Measurements from ENCODE around the gene SLC51B. TPM values are rescaled to one million over a fixed set of nuclear protein-coding genes. Genes with fewer than 3 reads are reported as not detected.

Gene SLC51B
- total RNA-seq, 2 experiments from 2014 or later: not detected

DNA sequence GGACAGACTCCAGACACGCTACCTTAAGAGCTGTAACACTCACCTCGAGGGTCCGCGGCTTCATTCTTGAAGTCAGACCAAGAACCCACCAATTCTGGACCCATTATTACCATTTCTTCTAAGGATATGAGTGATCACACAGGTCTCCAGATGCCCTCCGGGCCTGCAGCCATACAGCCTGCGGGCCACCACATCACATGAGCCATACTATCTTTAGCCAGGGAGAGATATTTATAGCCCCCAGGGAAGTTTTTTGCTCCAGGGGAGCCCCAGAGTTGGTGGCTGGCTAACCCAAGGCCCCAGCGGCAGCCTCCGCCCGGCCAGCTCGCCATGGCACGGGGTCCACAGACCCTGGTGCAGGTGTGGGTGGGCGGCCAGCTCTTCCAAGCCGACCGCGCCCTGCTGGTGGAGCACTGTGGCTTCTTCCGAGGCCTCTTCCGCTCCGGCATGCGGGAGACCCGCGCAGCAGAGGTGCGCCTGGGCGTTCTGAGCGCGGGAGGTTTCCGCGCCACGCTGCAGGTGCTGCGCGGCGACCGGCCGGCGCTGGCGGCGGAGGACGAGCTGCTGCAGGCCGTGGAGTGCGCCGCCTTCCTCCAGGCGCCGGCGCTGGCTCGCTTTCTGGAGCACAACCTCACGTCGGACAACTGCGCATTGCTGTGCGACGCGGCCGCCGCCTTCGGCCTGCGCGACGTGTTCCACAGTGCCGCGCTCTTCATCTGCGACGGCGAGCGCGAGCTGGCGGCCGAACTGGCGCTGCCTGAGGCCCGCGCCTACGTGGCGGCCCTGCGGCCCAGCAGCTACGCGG is 31.5 kb downstream of the SLC51B start, which contains the start of gene KBTBD13:
Gene KBTBD13 (plus strand): TSS at position 261 of the 805 bp plus-strand sequence. CDS start 70 bp downstream, at position 331.
- Histone ChIP-seq H3K9me2 (ENCODE audit: insufficient read depth, low read length) (no peaks in the 10 kb centered on the region), H3K36me3 (ENCODE audit: insufficient read depth, low read length) (no peaks in the 10 kb centered on the region), H3K9me3 (ENCODE audit: low read length) (no peaks in the 10 kb centered on the region), H3K4me2 (ENCODE audit: low read length) (no peak within 1 kb of the TSS), H3K79me2 (ENCODE audit: insufficient read depth, low read depth, low read length) (no peaks in the 10 kb centered on the region), H2AFZ (ENCODE audit: low read length) (no peak within 1 kb of the TSS), H4K20me1 (ENCODE audit: insufficient read depth, low read length) (no peaks in the 10 kb centered on the region), H3K4me1 (ENCODE audit: insufficient read depth, low read length, poor library complexity, severe bottlenecking) (peaks cover 5% of the 10 kb centered on the region), H3K4me3 (ENCODE audit: low read depth, low read length, poor library complexity, severe bottlenecking) (no peak within 1 kb of the TSS), H3K27ac (ENCODE audit: low read depth, low read length, poor library complexity, severe bottlenecking) (no peak within 1 kb of the TSS)
- POLR2A ChIA-PET: no interaction called here
- intact Hi-C loops (cut with micrococcal nuclease; ENCODE audit: unreplicated experiment): no loop called here
- TF ChIP-seq, protein P1, sequence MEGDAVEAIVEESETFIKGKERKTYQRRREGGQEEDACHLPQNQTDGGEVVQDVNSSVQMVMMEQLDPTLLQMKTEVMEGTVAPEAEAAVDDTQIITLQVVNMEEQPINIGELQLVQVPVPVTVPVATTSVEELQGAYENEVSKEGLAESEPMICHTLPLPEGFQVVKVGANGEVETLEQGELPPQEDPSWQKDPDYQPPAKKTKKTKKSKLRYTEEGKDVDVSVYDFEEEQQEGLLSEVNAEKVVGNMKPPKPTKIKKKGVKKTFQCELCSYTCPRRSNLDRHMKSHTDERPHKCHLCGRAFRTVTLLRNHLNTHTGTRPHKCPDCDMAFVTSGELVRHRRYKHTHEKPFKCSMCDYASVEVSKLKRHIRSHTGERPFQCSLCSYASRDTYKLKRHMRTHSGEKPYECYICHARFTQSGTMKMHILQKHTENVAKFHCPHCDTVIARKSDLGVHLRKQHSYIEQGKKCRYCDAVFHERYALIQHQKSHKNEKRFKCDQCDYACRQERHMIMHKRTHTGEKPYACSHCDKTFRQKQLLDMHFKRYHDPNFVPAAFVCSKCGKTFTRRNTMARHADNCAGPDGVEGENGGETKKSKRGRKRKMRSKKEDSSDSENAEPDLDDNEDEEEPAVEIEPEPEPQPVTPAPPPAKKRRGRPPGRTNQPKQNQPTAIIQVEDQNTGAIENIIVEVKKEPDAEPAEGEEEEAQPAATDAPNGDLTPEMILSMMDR (conservative IDR thresholded peaks at IDR 0.05; ENCODE audit: low read length): no peak
- TF ChIP-seq EZH2phosphoT487 (IDR thresholded peaks at IDR 0.05; ENCODE audit: borderline replicate concordance, low read depth, low read length): no peak
- CTCF ChIA-PET (ENCODE audit: unreplicated experiment): interaction anchor here (0.6 kb wide), 2 partner anchors 10 to 28 kb away, joined by 3 read pairs; no protein-coding TSS in a partner anchor
- DNase-seq (ENCODE audit: low spot score): no peak
- no TSS peak for BruUV-seq (replicated peaks)

DNA sequence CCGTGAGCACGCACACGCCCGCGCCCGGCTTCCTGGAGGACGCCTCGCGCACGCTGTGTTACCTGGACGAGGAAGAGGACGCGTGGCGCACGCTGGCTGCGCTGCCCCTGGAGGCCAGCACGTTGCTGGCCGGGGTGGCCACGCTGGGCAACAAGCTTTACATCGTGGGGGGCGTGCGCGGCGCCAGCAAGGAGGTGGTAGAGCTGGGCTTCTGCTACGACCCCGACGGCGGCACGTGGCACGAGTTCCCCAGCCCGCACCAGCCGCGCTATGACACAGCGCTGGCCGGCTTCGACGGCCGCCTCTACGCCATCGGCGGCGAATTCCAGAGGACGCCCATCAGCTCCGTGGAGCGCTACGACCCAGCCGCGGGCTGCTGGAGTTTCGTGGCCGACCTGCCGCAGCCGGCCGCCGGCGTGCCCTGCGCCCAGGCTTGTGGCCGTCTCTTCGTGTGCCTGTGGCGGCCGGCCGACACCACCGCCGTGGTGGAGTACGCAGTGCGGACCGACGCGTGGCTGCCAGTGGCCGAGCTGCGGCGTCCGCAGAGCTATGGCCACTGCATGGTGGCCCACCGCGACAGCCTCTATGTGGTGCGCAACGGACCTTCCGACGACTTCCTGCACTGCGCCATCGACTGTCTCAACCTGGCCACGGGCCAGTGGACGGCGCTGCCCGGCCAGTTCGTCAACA is 32.2 kb downstream of the SLC51B start:
- BruUV-seq (replicated peaks): no TSS peak
- no peak for DNase-seq (ENCODE audit: low spot score)
- Histone ChIP-seq H3K4me1 (ENCODE audit: insufficient read depth, low read length, poor library complexity, severe bottlenecking) (no peaks in the 10 kb centered on the region), H3K4me2 (ENCODE audit: low read length) (no peak overlapping the region), H3K79me2 (ENCODE audit: insufficient read depth, low read depth, low read length) (no peaks in the 10 kb centered on the region), H3K4me3 (ENCODE audit: low read depth, low read length, poor library complexity, severe bottlenecking) (no peak overlapping the region), H3K36me3 (ENCODE audit: insufficient read depth, low read length) (no peaks in the 10 kb centered on the region), H3K27ac (ENCODE audit: low read depth, low read length, poor library complexity, severe bottlenecking) (no peak overlapping the region), H3K9me2 (ENCODE audit: insufficient read depth, low read length) (no peaks in the 10 kb centered on the region), H3K9me3 (ENCODE audit: low read length) (no peaks in the 10 kb centered on the region), H2AFZ (ENCODE audit: low read length) (no peak overlapping the region), H4K20me1 (ENCODE audit: insufficient read depth, low read length) (no peaks in the 10 kb centered on the region)
- ChIA-PET CTCF (ENCODE audit: unreplicated experiment) (no interaction called here), POLR2A (no interaction called here)
- TF ChIP-seq, protein P1 (conservative IDR thresholded peaks at IDR 0.05; ENCODE audit: low read length): no peak
- no peak for TF ChIP-seq EZH2phosphoT487 (IDR thresholded peaks at IDR 0.05; ENCODE audit: borderline replicate concordance, low read depth, low read length)
- intact Hi-C loops (cut with micrococcal nuclease; ENCODE audit: unreplicated experiment): no loop called here

Measured in OCI-LY7 (cell line).